ENCODE results near the gene BIN1. TPM values are rescaled to one million over a fixed set of nuclear protein-coding genes. Genes with fewer than 3 reads are reported as not detected.

Gene BIN1
- polyA plus RNA-seq, 3 donors from 2014 or later: 110 to 169 (median 167) TPM

- peaks cover 0 to 3% (median 0%) of the 10 kb centered on the region in 3 donors for H3K36me3 Mint-ChIP-seq
Measured at GRCh38 chr2:127142663-127143630, 36.0 kb upstream of the BIN1 start.

GRCh38 chr2:127140538-127140937, 33.6 kb upstream of the BIN1 start:
- Mint-ChIP-seq H3K27me3 (ENCODE audit: low read depth in 3 of 3) (peaks cover 0 to 2% (median 2%) of the 10 kb centered on the region in 3 donors), H3K4me1 (no peaks in the 10 kb centered on the region), H3K4me3 (no peak overlapping the region), H3K9me3 (no peaks in the 10 kb centered on the region), H3K36me3 (peaks cover 0 to 3% (median 0%) of the 10 kb centered on the region in 3 donors), H3K27ac (no peak overlapping the region)
- no peak for DNase-seq

More at GRCh38 chr2:127142663-127143630, 36.0 kb upstream of the BIN1 start:
- no peak for DNase-seq
- H3K4me1 Mint-ChIP-seq: no peaks in the 10 kb centered on the region
- H3K27ac Mint-ChIP-seq: no peak overlapping the region
- H3K4me3 Mint-ChIP-seq: no peak overlapping the region
- H3K9me3 Mint-ChIP-seq: no peaks in the 10 kb centered on the region
- H3K27me3 Mint-ChIP-seq (ENCODE audit: low read depth in 3 of 3): peaks cover 0 to 4% (median 0%) of the 10 kb centered on the region in 3 donors

GRCh38 chr2:127139766-127140165, 32.8 kb upstream of the BIN1 start:
- H3K36me3 Mint-ChIP-seq: peaks cover 0 to 3% (median 0%) of the 10 kb centered on the region in 3 donors
- peaks cover 0 to 2% (median 2%) of the 10 kb centered on the region in 3 donors for H3K27me3 Mint-ChIP-seq (ENCODE audit: low read depth in 3 of 3)
- H3K9me3 Mint-ChIP-seq: no peaks in the 10 kb centered on the region
- H3K27ac Mint-ChIP-seq: no peak overlapping the region
- DNase-seq: no peak
- H3K4me1 Mint-ChIP-seq: no peaks in the 10 kb centered on the region
- H3K4me3 Mint-ChIP-seq: no peak overlapping the region

- Mint-ChIP-seq H3K27me3 (ENCODE audit: low read depth in 3 of 3) (peaks cover 0 to 4% (median 2%) of the 10 kb centered on the region in 3 donors), H3K4me3 (no peak overlapping the region), H3K4me1 (no peaks in the 10 kb centered on the region), H3K9me3 (peaks cover 0 to 2% (median 0%) of the 10 kb centered on the region in 6 donors), H3K36me3 (peaks cover 0 to 3% (median 0%) of the 10 kb centered on the region in 3 donors), H3K27ac (no peak overlapping the region)
- DNase-seq: no peak
Measured at GRCh38 chr2:127138281-127138680, 31.3 kb upstream of the BIN1 start.

GRCh38 chr2:127137741-127138140, 30.8 kb upstream of the BIN1 start:
- Mint-ChIP-seq H3K9me3 (peaks cover 0 to 2% (median 0%) of the 10 kb centered on the region in 6 donors), H3K36me3 (peaks cover 0 to 3% (median 0%) of the 10 kb centered on the region in 3 donors), H3K4me3 (no peak overlapping the region), H3K27ac (no peak overlapping the region), H3K27me3 (ENCODE audit: low read depth in 3 of 3) (peaks cover 0 to 4% (median 2%) of the 10 kb centered on the region in 3 donors), H3K4me1 (no peaks in the 10 kb centered on the region)
- no peak for DNase-seq

GRCh38 chr2:127137225-127137624, 30.3 kb upstream of the BIN1 start:
- Mint-ChIP-seq H3K36me3 (peaks cover 0 to 3% (median 0%) of the 10 kb centered on the region in 3 donors), H3K27ac (no peak overlapping the region), H3K27me3 (ENCODE audit: low read depth in 3 of 3) (peaks cover 0 to 4% (median 2%) of the 10 kb centered on the region in 3 donors), H3K4me3 (no peak overlapping the region), H3K4me1 (no peaks in the 10 kb centered on the region), H3K9me3 (peaks cover 0 to 2% (median 0%) of the 10 kb centered on the region in 6 donors)
- no peak for DNase-seq

- DNase-seq: no peak
- Mint-ChIP-seq H3K27me3 (ENCODE audit: low read depth in 3 of 3) (peaks cover 0 to 4% (median 2%) of the 10 kb centered on the region in 3 donors), H3K4me1 (no peaks in the 10 kb centered on the region), H3K27ac (peak overlapping the region in 1 of 6 donors; percentile 55), H3K9me3 (peaks cover 0 to 2% (median 0%) of the 10 kb centered on the region in 6 donors), H3K36me3 (peaks cover 0 to 3% (median 0%) of the 10 kb centered on the region in 3 donors), H3K4me3 (no peak overlapping the region)
Measured at GRCh38 chr2:127134833-127135830, 28.2 kb upstream of the BIN1 start.

GRCh38 chr2:127134235-127134634, 27.3 kb upstream of the BIN1 start:
- Mint-ChIP-seq H3K36me3 (no peaks in the 10 kb centered on the region), H3K27me3 (ENCODE audit: low read depth in 3 of 3) (peaks cover 0 to 4% (median 2%) of the 10 kb centered on the region in 3 donors), H3K4me1 (no peaks in the 10 kb centered on the region), H3K27ac (no peak overlapping the region), H3K9me3 (peaks cover 0 to 2% (median 0%) of the 10 kb centered on the region in 6 donors), H3K4me3 (no peak overlapping the region)
- no peak for DNase-seq

- no peak overlapping the region for H3K27ac Mint-ChIP-seq
- H3K9me3 Mint-ChIP-seq: peaks cover 0 to 2% (median 0%) of the 10 kb centered on the region in 6 donors
- H3K4me1 Mint-ChIP-seq: peaks cover 0 to under 1% of the 10 kb centered on the region in 2 donors
- H3K27me3 Mint-ChIP-seq (ENCODE audit: low read depth in 3 of 3): peaks cover 0 to 4% (median 2%) of the 10 kb centered on the region in 3 donors
- no peak for DNase-seq
- H3K4me3 Mint-ChIP-seq: no peak overlapping the region
- H3K36me3 Mint-ChIP-seq: no peaks in the 10 kb centered on the region
Measured at GRCh38 chr2:127133793-127134192, 26.8 kb upstream of the BIN1 start.

- Mint-ChIP-seq H3K9me3 (peaks cover 0 to 2% (median 0%) of the 10 kb centered on the region in 6 donors), H3K27me3 (ENCODE audit: low read depth in 3 of 3) (peaks cover 0 to 2% (median 0%) of the 10 kb centered on the region in 3 donors), H3K36me3 (no peaks in the 10 kb centered on the region), H3K4me1 (peaks cover 2 to 5% of the 10 kb centered on the region in 2 donors), H3K27ac (no peak overlapping the region), H3K4me3 (no peak overlapping the region)
- no peak for DNase-seq
Measured at GRCh38 chr2:127130421-127130820, 23.5 kb upstream of the BIN1 start.

- peaks cover 0 to 2% (median 0%) of the 10 kb centered on the region in 3 donors for H3K27me3 Mint-ChIP-seq (ENCODE audit: low read depth in 3 of 3)
- H3K4me3 Mint-ChIP-seq: no peak overlapping the region
- DNase-seq: no peak
- H3K27ac Mint-ChIP-seq: no peak overlapping the region
- no peaks in the 10 kb centered on the region for H3K36me3 Mint-ChIP-seq
- H3K9me3 Mint-ChIP-seq: peaks cover 0 to 2% (median 0%) of the 10 kb centered on the region in 6 donors
- H3K4me1 Mint-ChIP-seq: peaks cover 2 to 5% of the 10 kb centered on the region in 2 donors
Measured at GRCh38 chr2:127129937-127130336, 23.0 kb upstream of the BIN1 start.

- peak in 2 of 3 donors; percentile 5 to 9 for DNase-seq
- H3K9me3 Mint-ChIP-seq: no peaks in the 10 kb centered on the region
- no peaks in the 10 kb centered on the region for H3K27me3 Mint-ChIP-seq (ENCODE audit: low read depth in 3 of 3)
- no peaks in the 10 kb centered on the region for H3K36me3 Mint-ChIP-seq
- H3K4me3 Mint-ChIP-seq: peak overlapping the region in 1 of 5 donors; percentile 33
- H3K4me1 Mint-ChIP-seq: peaks cover 2 to 5% of the 10 kb centered on the region in 2 donors
- no peak overlapping the region for H3K27ac Mint-ChIP-seq
Measured at GRCh38 chr2:127128445-127128904, 21.5 kb upstream of the BIN1 start.

GRCh38 chr2:127125821-127126220, 18.9 kb upstream of the BIN1 start:
- H3K27ac Mint-ChIP-seq: no peak overlapping the region
- DNase-seq: no peak
- H3K36me3 Mint-ChIP-seq: no peaks in the 10 kb centered on the region
- no peaks in the 10 kb centered on the region for H3K9me3 Mint-ChIP-seq
- no peaks in the 10 kb centered on the region for H3K27me3 Mint-ChIP-seq (ENCODE audit: low read depth in 3 of 3)
- no peak overlapping the region for H3K4me3 Mint-ChIP-seq
- H3K4me1 Mint-ChIP-seq: peaks cover 2 to 5% of the 10 kb centered on the region in 2 donors

Data from immature natural killer cell (primary cell).